Stimulated activated naive CD8-positive, alpha-beta T cell treated with anti-CD3 and anti-CD28 coated beads, Interleukin-15, Interleukin-2, amounts not matched to agents 100 U/mL and 50 U/mL, for 24 hours (primary cell): ENCODE results near the gene SPARC.

Experiments used
- ATAC-seq: fragments of 150-1000 bp; cut with Tn5 transposase; one replicate; pipeline ENCODE4 v1.10.0; 2021
- DNase-seq: peaks from one replicate; pipeline ENCODE4 v3.0.0; 2021

The SPARC gene

DNA sequence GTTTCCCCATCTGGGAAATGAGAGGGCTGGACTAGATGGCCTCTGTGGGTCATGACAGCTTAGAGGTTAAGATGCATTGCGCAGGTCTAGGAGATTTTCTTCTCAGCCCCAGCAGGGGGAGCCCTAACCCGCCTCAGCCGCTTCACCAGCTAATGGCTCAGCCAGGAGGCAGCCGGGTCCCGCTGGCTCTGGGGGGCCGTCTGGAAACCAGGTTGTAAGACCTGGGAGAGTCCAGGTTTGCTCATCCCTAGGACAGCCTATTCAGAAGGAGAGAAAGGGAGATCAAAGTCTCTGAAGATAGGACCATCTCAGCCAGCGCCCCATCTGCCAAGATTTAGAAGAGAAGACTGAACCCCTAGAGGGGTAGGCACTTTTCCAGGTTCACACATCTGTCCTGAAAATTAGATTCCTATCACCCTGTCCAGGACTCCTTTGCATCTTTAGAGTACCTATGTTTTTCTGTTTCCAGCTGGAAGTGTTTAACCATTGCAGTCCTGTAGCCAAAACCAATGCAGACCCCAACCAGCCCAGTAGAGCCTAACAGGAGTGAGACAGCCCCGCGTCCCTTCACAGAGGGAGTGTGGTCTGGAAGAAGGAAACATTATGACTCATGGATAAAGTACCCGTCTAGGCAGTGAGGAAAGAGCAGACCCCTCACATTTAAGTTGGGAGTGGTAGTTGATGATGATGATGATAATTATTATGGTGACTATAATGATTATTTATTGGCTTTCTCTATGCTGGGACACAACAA lies 27.5 kb downstream of the SPARC start:
- DNase-seq (peak; percentile 89), ATAC-seq (peak; percentile 92)

DNA sequence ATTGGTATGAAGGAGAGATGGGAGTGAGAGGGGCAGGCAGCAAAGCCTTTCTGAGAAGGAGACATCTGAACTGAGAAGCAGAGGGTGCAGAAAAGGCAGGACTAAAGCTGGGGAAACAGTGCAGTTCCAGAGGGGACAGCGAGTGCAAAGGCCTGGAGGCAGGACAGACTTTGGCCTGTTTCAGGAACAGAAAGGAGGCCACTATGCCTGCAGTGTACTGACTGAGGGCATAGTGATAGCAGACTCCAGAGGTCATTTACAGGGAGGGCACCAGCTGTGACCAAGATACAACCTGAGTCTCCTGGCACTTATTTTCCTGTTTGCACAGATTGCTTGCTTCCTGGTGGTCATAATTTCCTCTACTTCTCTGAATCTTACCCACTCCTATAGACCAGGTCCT lies 29.6 kb downstream of the SPARC start:
- DNase-seq (no peak), ATAC-seq (no peak)

DNA sequence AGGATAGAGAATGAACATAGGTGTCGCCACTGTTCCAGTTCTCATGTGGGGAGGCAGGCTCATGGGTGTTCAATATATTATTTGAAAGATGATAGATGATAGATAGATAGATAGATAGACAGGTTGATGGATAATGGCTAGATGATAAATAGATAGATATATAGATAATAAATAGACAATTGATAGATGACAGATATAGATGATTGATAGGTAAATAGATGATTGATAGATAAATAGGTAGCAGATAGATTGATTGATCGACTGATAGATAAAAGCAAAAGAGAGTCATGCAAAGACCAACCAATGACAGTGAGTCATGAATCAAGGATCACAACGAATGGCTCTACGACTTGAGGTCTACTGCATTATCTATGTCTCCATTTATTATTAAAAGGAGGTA lies 30.4 kb downstream of the SPARC start:
- DNase-seq = no peak
- no peak for ATAC-seq

DNA sequence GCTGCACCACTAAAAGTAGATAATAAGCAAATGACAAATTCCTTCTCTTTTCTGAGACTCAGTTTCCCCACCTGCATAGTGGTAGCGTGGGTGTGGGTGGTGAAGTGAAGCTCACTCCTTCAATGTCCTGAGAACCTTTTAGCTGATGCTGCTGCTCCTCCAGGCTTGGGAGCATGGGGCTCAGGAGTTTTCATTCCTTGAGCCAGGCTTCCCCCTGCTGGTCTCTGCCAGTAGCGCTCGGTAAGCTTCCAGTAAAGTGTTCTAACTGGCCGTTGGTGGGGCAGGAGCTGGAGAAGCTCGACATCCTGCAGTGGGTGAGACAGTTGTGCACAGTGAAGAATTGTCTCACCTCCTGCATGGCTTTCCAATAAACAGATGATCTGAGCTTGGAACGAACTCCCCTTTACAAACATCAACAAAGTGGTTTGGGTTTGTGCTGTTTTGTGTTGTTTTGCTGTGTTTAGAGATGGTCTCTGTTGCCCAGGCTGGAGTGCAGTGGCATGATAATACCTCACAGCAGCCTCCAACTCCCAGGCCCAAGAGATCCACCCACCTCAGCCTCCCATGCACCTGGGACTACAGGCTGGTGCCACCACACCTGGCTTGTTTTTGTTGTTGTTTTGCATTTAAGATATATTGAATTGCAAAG lies 34.6 kb downstream of the SPARC start:
- ATAC-seq = peak; percentile 92
- DNase-seq = peak; percentile 75

DNA sequence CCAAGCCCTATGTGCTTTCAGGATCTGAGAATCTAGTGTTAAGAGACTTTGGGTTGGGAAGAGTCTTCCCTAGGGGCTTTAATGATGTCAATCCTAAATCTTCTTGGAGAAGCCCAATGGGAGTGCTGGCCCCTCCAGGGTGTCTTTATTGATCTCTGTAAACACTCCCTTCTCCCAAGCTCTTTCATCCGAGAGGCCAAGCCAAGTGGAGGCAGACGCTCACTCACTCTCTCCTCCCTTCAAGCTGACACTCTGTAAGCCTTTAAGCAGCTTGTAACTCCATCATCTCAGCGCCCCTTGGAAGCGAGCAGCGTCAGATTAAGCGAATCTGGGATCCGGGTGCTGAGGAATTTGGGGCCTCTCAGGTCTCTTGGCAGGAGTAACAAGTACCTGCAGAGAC lies 37.7 kb downstream of the SPARC start:
- DNase-seq = no peak
- ATAC-seq = no peak

DNA sequence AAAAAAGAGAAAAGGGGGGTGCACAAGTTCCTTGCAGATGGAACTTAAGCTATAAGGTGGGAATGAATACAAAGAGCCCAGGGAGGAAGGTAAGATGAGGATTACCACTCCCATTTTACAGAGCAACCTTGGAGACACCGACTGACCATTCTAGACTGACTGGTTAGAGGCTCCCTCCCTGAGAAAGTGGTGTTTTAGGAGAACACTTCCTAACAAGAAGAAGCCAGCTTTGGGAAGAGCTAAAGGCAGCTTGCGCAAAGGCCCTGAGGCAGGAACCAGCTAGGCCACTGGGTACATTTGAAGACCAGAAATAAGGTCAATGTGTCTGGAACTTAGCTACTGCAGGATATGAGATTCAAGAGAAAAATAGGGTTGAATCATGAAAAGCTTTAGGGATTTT lies 38.6 kb downstream of the SPARC start:
- ATAC-seq = no peak

DNA sequence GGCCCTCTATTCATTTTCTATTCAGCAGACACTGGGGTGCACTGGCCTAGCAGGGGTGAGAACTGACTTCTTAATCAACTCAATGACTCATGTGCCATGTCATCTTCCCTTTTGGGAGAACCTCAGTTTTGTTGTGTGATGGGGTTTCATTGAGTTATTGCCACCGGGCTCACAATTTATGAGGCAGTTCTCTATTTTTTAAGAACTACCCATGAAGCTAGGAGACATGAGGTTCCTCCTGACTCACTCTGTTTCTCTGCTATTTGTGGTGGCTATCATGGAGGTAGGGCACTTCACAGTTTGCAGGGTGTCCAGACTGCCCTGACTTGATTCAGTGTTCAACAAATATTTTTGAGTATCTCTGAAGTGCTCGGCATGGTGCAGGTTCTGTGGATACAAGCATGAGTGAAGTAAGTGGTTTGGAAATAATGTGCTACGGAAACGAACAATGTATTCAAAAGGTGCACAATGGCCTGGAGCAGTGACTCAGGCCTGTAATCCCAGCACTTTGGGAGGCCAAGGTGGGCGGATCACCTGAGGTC lies 39.3 kb downstream of the SPARC start:
- ATAC-seq = no peak
- no peak for DNase-seq

More for the DNA sequence above, 38.6 kb downstream of the SPARC start:
- no peak for DNase-seq

DNA sequence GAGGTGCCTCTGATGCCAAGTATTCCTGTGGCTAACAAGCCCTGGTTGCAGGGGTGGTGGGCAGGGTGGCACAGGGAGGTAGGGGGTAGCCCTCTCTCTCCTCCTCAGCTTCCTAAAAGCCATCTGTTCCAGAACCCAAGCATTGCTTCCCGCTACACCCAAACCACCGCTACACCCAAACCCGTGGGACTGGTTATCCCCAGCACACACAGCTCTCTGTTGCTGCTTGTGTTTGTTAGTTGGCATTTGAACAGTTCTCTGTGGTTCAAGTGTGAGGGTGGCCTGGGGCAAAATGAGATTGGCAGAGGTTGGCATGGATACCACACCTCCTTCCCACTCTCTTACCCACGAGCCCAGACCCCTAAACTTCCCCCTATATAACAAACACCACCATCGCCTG lies 40.4 kb downstream of the SPARC start:
- no peak for DNase-seq
- no peak for ATAC-seq

DNA sequence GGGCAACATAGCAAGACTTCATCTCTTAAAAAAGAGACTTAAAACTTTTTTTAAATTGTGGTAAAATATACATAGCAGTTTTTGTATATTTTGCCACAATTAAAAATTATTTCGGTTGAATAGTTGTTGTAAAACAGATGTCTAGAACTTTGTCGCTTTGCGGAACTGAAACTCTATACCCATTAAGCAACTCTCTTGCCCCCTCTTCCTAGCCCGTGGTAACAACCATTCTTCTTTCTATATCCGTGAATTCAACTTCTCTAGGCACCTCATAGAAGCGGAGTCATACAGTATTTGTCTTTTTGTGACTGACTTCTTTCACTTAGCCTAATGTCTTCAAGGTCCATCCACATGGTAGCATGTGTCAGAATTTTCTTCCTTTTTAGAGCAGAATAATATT lies 43.3 kb downstream of the SPARC start:
- ATAC-seq (no peak), DNase-seq (no peak)

DNA sequence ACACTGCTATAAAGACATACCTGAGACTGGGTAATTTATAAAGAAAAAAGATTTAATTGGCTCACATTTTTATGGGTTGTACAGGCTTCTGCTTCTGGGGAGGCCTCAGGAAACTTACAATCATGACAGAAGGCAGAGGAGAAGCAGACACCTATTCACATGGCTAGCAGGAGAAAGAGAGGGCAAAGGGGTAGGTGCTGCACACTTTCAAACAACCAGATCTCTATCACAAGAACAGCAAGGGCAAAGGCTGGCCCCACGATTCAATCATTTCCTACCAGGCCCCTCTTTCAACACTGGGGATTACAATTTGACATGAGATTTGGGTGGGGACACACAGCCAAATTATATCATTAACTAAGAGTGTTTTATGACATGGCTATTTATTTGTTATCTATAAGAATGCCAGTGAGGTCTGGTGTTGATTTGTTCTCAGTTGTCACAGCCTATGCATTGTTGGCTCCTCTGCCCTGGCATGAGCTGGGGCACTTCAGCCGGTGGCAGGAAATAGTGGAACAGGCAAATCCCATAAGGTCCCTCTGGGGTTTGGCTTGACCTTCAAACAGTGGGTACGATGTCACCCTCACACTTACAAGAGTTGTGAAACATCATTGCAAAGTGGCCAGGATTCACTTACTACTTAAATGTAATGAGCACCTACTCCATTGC lies 44.1 kb downstream of the SPARC start:
- ATAC-seq = no peak
- no peak for DNase-seq

DNA sequence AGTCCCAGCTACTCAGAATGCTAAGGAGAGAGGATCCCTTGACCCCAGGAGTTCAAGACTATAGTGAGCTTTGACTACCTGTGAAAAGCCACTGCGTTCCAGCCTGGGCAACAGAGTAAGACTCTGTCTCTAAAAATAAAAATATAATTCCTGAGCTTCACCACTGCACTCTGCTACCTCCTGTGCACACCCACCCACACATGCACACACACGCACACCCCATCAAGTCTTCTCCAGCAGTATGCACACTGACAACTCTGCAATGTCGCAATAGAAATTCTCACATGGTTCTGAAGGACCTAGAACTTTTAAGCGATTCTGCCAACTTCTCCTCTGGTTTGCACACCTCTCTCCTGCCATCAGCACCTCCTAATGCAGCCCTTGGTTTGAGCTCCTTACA lies 48.1 kb downstream of the SPARC start:
- DNase-seq = no peak

DNA sequence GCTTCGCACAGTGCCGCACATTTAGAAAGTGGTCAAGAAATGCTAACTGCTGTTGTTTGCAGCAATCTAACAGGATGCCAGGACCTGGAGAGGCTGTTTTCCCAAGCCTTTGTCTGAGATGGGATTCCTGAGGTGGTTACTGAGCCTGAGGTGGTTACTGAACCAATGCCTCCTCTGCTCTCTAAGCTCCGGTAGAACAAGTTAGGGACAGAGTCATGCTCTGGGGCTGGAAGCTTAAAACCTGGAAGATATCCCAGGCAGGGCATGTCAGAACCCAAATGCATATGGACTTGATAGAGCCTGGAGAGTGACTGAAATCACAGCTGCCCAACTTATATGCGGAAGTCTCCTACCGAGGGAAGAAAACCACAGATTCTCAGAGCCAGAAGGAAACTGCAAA lies 49.0 kb downstream of the SPARC start:
- ATAC-seq (no peak), DNase-seq (no peak)

More for the DNA sequence above, 48.1 kb downstream of the SPARC start:
- no peak for ATAC-seq

DNA sequence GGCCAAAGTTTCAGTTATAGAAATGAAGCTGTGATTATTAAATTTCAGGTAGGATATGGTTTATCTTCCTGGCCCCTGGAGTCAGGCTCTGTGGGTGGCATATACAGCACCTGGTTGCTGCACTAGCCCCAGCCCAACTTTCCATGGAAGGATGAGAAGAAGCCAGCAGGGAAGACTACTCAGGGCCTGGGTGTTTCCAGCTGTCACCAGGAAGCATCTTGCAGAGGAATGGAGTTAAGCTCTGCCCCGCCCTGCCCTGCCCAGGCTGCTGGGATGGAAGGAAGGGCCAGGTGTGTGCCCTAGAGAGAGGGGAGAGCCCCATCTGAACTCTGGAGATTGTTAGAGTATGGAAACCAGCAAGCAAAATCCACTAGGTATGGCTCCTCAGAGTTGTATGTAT lies 52.8 kb downstream of the SPARC start:
- DNase-seq = no peak
- no peak for ATAC-seq

DNA sequence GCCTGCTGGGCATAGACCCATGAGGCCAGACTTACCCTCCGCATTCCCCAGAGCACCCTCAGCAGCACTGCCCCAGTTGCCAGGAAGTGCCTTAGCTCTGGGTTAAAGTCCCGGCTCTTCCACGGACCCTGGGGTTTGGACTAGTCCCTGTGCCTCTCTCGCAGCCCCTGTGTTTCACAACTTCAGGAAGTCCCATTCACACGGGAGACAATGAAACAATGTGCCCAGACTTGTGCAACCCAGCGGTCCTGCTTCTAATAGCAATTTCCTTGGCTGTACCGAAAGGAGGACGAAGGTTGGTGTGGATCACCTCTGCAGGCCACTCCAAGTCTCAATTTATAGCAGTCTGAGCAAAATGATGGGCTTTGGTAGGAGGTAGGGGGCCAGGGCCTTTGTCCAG lies 53.8 kb downstream of the SPARC start:
- no peak for ATAC-seq
- no peak for DNase-seq

DNA sequence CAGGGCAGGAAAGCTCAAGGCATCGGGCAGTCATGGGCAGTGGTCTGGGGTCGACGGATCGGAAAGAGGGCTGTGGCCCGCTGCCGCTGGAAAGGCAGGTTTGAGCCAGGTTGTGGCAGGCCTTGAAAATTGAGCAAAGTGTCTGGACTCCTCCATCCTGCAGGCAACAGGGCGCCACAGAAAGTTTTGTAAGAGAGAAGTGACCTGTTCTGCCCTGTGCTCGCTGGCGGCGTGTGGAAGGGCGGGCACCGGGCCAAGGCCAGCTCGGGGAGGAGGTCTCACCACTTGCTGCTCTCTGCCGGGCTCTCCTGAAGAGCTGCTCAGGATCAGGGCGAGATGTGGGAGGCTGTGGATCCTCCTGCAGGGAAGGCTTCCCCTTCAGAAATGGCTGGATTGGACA lies 54.2 kb downstream of the SPARC start:
- ATAC-seq (no peak), DNase-seq (no peak)

DNA sequence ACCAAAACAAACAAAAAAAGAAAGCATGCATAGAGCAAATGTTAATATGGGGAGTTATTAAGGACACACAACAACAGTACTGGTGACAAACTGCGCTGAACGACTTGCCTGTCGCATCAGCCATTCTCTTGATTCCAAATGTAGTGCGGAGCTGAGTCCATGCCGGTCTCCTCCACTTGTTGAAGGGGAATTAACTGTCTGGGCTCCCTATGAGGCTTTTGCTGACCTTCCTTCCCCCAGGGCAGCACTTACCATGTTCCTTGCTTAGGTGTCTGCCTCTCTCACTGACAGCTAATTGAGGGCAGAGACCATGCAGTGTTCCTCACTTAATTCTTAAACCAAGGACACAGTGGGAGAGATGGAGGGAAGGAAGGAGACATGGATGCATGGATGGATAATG lies 54.8 kb downstream of the SPARC start:
- ATAC-seq (no peak), DNase-seq (no peak)

DNA sequence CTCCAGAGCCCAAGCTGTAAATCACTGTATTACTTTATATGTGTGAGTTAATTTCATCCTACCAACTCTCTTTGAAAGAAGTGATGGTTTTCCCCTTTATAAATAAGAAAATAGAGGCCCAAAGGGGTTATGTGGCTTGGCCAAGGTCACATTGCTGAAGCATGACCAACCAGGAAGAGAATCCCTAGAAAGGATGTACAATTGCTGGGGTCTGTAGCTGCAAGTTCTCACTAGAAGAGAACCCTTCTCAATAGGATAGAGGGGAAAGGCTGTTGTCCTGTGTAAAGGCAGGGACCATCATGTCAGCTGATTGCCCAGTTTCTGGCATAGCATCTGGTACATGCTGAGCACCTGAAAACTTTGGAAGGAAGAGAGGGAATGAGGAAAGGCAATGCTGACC lies 56.6 kb downstream of the SPARC start:
- no peak for ATAC-seq
- no peak for DNase-seq

DNA sequence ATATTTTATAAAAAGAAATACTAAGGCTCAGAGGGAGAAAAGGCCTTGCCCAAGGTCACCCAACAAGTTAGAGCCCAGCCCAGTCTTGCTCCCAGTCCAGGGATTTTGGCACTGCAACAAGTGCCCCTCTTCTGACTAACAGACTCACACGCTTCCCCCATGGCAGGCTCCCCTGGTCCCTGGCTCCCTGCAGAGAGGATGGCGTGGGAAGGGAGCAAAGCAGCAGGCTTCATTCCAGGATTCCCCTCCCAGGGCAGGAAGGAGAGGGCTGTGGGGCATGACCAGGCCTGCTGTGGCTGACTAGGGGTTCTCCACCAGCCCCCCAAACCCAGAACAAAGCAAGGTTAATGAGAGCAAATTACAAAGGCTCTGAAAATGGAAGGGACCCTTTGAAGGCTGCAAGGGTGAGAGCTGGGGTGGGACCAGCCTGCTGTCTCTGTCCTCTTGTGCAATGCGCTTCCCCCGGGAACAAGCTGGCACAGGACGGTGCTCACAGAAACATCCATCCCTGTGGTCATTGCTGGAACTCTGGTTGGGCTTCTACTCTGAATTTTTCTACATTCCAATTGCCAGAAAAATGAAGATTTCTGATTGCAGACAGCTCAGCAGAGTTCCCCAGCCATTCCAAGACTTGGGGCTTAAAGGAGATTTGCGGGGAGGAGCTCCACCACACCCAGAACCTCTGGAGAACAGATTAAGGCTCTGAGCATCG lies 58.4 kb downstream of the SPARC start:
- ATAC-seq = no peak
- DNase-seq = no peak

DNA sequence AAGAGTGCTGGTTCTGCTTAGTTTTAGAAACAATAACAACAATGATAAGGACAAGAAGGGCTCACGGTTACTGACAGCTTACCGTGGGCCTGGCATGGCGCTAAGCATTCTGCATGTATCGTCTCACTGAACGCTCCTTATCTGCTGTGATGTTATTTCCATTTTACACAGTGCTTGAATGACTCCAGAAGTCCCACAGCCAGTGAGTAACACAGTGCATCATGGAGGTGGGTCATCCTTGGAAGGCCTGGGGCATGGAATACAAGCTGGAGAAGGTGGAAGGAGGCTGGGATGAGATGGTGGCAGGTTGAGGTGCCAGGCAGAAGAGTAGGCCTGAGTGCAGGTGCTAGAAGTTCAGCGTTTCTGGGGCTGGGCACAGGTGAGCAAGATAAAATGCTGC lies 59.1 kb downstream of the SPARC start:
- DNase-seq = no peak
- no peak for ATAC-seq

DNA sequence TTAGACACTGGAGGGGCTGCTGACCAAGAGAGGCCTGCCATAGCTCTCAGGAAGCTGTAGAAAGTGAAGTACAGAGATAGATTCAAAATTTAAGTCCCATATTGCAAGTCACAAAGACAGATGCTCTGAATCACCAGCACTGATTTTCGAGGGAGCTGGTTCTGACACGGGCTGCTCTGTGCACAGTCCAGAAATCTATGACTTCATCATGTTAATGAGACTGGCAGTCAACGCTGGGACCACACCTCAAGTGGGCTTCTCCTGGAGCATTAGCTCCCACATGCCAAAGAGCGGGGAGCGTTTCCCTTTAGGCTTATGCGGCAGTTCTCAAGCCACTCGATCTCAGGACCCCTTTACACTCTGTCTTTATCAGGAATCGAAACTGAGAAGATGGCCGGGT lies 61.4 kb downstream of the SPARC start:
- ATAC-seq (no peak), DNase-seq (no peak)

DNA sequence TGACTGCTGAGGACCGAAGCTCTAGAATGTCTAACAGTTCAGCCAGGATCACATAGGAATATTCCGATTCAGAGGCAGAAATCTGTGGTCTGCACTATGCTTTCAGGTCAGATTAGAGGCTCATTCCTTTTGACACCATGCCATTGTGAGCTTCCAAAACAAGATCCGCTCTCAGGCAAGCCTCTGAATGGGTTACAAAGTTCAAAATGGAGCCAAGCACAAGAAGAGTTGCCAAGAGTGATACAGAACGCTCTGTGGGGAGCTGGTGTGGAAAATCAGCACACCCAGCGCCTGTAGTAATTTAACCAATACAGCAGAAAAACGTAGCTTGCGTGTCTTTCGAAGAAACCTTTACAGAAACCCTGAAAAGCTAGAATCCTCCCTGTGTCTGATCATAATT lies 62.2 kb downstream of the SPARC start:
- DNase-seq (no peak), ATAC-seq (no peak)

DNA sequence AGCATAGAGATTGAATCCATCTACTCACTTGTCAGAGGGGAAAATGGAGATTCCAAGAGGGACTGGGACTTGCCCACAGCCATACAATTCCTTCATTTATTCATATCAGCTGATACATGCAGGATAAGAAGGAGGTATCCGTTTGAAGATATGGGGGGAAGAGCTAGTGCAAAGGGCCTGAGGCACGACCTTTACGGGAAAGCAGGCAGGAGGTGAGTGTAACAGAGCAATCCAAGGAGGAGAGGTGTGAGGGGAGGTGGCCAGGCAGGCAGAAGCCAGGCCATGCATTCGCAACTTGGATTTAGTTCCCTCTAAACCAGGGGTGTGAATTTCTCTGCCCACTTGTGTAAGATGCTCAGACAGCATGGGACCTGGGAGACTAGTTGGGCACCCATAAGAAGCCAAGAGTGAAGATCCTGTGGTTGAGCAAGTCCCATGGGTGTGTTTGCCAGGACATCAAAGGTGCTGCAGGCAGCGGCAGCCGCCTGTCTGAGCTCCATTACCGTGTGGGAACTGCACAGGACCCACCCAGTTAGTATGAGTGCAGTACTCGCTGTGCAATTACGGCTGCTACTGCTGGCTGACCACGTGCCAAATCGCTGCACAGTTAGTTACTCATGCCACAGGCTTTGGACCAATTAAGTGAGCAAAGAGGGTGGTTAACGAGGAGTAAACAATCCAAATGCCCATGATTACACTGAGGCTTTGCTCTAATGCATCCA lies 64.2 kb downstream of the SPARC start:
- DNase-seq (no peak), ATAC-seq (no peak)
